NB4 (cell line): ENCODE measurements around the gene FAM222A.

Experiments used
- POLR2A ChIP-seq: IDR thresholded peaks from 2 replicates; pipeline ENCODE4 v1.6.1; 2011; ENCODE audit warnings: mild to moderate bottlenecking; ENCODE audit not compliant: insufficient read length; ENCODE audit errors: extremely low read depth
- TF ChIP-seq, protein P1 (sequence below): IDR thresholded peaks from one replicate; pipeline ENCODE4 v1.5.1; 2012; ENCODE audit warnings: low read depth, low read length

DNA sequence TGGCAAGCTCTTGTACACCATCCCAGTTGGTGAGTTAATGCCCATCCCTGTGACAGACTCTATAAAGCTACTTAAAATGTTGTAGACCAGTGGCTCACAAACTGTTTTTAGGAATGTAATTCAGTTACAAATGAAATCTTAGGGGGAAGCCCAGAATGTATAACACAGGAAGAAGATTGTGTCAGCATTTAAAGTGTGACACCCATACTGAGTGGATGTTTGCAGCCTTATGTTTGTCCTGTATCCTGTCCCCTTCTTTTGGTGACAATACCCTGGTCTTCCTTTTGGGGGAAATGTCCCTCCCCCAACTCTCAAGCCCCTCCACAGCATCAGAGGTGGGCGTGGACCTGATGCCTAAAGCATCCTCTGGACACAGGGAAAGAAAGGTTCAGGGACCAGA lies 47.6 kb upstream of the FAM222A start:
- no peak for TF ChIP-seq POLR2A
- TF ChIP-seq, protein P1, sequence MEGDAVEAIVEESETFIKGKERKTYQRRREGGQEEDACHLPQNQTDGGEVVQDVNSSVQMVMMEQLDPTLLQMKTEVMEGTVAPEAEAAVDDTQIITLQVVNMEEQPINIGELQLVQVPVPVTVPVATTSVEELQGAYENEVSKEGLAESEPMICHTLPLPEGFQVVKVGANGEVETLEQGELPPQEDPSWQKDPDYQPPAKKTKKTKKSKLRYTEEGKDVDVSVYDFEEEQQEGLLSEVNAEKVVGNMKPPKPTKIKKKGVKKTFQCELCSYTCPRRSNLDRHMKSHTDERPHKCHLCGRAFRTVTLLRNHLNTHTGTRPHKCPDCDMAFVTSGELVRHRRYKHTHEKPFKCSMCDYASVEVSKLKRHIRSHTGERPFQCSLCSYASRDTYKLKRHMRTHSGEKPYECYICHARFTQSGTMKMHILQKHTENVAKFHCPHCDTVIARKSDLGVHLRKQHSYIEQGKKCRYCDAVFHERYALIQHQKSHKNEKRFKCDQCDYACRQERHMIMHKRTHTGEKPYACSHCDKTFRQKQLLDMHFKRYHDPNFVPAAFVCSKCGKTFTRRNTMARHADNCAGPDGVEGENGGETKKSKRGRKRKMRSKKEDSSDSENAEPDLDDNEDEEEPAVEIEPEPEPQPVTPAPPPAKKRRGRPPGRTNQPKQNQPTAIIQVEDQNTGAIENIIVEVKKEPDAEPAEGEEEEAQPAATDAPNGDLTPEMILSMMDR = no peak
